HFFc6 (cell line): ENCODE data around the gene ZNF699. TPM values are rescaled to one million over a fixed set of nuclear protein-coding genes. Genes with fewer than 3 reads are reported as not detected.

ENCODE experiments used
- DNase-seq: peaks from one replicate; pipeline ENCODE4 v3.0.0-alpha.2; 2018
- H3K27ac Mint-ChIP-seq: 2 replicates; pipeline ENCODE4 v1.8.0; 2020; ENCODE audit warnings: mild to moderate bottlenecking, mixed read lengths
- H3K27me3 Mint-ChIP-seq: 2 replicates; pipeline ENCODE4 v1.8.0; 2021; ENCODE audit warnings: mild to moderate bottlenecking, moderate library complexity, mixed read lengths; ENCODE audit not compliant: insufficient read depth
- H3K36me3 Mint-ChIP-seq: 2 replicates; pipeline ENCODE4 v1.8.0; 2021; ENCODE audit warnings: low read depth, mixed read lengths
- H3K4me1 Mint-ChIP-seq: 2 replicates; pipeline ENCODE4 v1.8.0; 2020; ENCODE audit warnings: low read depth, mixed read lengths
- H3K4me3 Mint-ChIP-seq: 2 replicates; pipeline ENCODE4 v1.8.0; 2020; ENCODE audit warnings: mild to moderate bottlenecking, moderate library complexity, mixed read lengths
- H3K9me3 Mint-ChIP-seq: 2 replicates; pipeline ENCODE4 v1.8.0; 2020; ENCODE audit warnings: mild to moderate bottlenecking, mixed read lengths
- total RNA-seq, 6 experiments: library from RNA; stranded (reverse); fragmentation: NEBNext Ultra II Directional; extraction: Animal tissue kit (Norgen Biotek cat#: 25700); gene quantifications; 2 replicates in 1 of 6; 3 replicates in 5 of 6; pipeline ENCODE4 v1.2.3, GENCODE V29; 2021
- TF ChIP-seq, protein P1 (sequence below): fragments of 200-600 bp; sonication (generic); IDR thresholded peaks from 2 replicates; pipeline ENCODE4 v1.5.0; 2021; ENCODE audit warnings: antibody characterized with exemption, mild to moderate bottlenecking

Gene ZNF699
- total RNA-seq, 6 experiments from 2014 or later: 5.5 to 7.1 (median 6.6) TPM

DNA sequence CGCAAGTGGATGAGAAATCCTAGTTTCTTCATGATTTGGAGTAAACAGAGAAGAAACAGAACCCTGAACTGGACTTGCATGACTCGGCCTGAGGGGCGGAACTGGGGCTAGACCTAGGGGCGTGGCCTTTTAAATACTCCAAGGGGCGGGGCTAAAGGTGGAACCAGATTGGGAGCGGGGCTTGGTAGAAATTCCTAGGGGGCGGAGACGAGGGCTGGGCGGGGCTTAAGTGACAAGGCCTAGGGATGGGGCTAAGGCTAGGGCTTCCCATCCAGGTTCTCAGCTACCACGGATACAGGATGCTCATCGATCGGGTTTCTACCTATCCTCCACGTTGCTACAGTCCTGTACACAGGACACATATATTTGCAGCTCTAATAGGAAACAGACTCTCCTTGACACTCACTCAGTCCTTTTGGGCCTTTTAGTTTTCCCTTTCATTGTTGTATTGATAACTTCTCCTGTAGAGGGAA is 372 bp upstream of the ZNF699 start:
- H3K4me3 Mint-ChIP-seq: peak overlapping the region; percentile 98
- peaks cover 32% of the 10 kb centered on the region for H3K36me3 Mint-ChIP-seq
- TF ChIP-seq, protein P1, sequence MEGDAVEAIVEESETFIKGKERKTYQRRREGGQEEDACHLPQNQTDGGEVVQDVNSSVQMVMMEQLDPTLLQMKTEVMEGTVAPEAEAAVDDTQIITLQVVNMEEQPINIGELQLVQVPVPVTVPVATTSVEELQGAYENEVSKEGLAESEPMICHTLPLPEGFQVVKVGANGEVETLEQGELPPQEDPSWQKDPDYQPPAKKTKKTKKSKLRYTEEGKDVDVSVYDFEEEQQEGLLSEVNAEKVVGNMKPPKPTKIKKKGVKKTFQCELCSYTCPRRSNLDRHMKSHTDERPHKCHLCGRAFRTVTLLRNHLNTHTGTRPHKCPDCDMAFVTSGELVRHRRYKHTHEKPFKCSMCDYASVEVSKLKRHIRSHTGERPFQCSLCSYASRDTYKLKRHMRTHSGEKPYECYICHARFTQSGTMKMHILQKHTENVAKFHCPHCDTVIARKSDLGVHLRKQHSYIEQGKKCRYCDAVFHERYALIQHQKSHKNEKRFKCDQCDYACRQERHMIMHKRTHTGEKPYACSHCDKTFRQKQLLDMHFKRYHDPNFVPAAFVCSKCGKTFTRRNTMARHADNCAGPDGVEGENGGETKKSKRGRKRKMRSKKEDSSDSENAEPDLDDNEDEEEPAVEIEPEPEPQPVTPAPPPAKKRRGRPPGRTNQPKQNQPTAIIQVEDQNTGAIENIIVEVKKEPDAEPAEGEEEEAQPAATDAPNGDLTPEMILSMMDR: no peak
- peaks cover 8% of the 10 kb centered on the region for H3K27me3 Mint-ChIP-seq
- peak overlapping the region; percentile 96 for H3K27ac Mint-ChIP-seq
- peaks cover 25% of the 10 kb centered on the region for H3K4me1 Mint-ChIP-seq
- peaks cover 33% of the 10 kb centered on the region for H3K9me3 Mint-ChIP-seq
- DNase-seq: no peak

DNA sequence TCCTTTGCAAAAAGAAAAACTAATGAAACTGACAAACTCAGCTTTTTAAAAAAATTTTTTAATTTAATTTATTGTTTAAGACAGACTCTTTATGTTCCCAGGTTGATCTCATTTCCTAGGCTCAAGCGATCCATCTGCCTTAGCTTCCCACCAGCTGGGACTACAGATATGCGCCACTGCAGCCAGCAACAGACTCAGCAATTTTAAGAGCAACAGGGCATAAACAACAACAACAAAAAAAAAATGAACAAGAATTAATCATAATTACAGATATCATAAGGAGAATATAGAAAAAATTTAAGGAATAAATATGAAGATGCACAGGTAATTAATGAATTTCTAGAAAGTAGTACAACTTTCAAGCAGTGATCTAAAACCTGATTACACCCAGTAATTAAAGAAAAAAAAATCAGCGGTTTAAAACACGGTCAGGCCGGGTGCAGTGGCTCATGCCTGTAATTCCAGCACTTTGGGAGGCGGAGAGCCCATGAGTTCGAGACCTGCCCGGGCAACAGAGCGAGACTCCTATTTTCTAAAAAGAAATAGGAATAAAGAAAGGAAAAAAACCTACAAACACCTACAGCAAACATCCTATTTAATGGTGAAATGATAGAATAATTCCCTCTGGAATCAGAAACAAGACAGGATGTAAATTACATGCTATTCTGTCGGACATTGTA is 1.4 kb downstream of the ZNF699 start:
- H3K4me3 Mint-ChIP-seq: peak overlapping the region; percentile 98
- peaks cover 25% of the 10 kb centered on the region for H3K4me1 Mint-ChIP-seq
- peaks cover 6% of the 10 kb centered on the region; the same call in 1 of the 2 replicates for H3K27me3 Mint-ChIP-seq
- peaks cover 42% of the 10 kb centered on the region for H3K36me3 Mint-ChIP-seq
- DNase-seq: no peak
- TF ChIP-seq, protein P1: no peak
- peak overlapping the region; percentile 96 for H3K27ac Mint-ChIP-seq
- H3K9me3 Mint-ChIP-seq: peaks cover 38% of the 10 kb centered on the region

DNA sequence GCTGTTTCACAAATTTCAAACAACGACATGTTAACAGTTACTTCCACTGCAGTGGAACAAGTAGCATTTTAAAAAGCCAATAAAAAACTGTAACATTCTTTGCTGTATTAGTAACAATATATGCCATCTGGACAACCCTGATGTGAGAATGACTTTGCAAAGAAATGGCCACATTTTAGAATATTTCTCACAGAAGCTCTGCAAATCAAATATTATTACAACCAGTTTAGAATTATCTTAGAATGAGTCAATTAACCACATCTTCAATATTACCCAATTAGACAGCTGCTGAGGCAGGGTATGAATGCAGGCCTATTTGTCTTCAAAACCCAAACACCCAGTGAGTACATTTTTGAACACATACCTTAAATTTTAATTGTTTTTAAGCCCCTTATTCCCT is 3.2 kb downstream of the ZNF699 start:
- Mint-ChIP-seq H3K27ac (peak overlapping the region; percentile 84), H3K9me3 (peaks cover 43% of the 10 kb centered on the region), H3K36me3 (peaks cover 60% of the 10 kb centered on the region), H3K27me3 (peaks cover 6% of the 10 kb centered on the region; the same call in 1 of the 2 replicates), H3K4me3 (peak overlapping the region; percentile 32), H3K4me1 (peaks cover 25% of the 10 kb centered on the region)
- TF ChIP-seq, protein P1: no peak
- DNase-seq: peak; percentile 91

DNA sequence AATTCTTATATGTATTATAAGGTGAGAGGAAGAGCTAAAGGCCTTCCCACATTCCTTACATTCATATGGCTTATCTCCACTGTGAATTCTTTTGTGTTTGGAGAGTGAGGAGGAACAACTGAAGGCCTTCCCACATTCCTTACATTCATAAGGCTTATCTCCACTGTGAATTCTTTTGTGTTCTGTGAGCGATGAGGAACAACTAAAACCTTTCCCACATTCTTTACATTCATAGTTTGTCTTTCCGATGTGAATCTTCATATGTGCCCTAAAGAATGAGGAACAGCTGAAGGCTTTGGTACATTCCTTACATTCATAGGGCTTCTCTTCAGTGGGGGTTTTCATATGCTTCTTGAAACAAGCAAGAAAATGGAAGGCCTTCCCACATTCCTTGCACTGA is 13.3 kb downstream of the ZNF699 start:
- peaks cover 95% of the 10 kb centered on the region for H3K36me3 Mint-ChIP-seq
- H3K9me3 Mint-ChIP-seq: peaks cover 96% of the 10 kb centered on the region
- no peak overlapping the region for H3K4me3 Mint-ChIP-seq
- TF ChIP-seq, protein P1: no peak
- no peaks in the 10 kb centered on the region for H3K4me1 Mint-ChIP-seq
- no peak overlapping the region for H3K27ac Mint-ChIP-seq
- H3K27me3 Mint-ChIP-seq: no peaks in the 10 kb centered on the region
- no peak for DNase-seq

DNA sequence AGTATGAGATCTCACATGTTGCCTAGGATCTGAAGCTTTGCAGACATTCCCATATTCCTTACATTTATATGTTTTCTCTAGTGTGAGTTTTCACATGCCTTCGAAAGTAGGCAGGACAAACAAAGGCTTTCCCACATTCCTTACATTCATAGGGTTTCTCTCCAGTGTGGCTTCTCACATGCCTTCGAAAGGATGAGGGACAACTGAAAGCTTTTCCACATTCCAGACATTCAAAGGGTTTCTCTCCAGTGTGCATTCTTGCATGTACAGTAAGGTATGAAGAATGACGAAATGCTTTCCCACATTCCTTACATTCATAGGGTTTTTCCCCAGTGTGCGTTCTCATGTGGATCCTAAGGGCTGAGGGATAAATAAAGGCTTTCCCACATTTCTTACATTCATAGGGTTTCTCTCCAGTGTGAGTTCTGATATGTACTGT is 14.2 kb downstream of the ZNF699 start:
- Mint-ChIP-seq H3K27ac (no peak overlapping the region), H3K27me3 (no peaks in the 10 kb centered on the region), H3K9me3 (peaks cover 96% of the 10 kb centered on the region), H3K36me3 (peaks cover 93% of the 10 kb centered on the region), H3K4me3 (no peak overlapping the region), H3K4me1 (no peaks in the 10 kb centered on the region)
- no peak for DNase-seq
- TF ChIP-seq, protein P1: no peak
